ENCODE measurements around the gene ATP10A.

The ATP10A gene

GRCh38 chr15:25700916-25701315 lies 162.2 kb downstream of the ATP10A start:
- Histone ChIP-seq H4K12ac (ENCODE audit: low read depth, low read length) (no peak overlapping the region), H3K36me3 (ENCODE audit: control insufficient read depth in 1 of 2, insufficient read depth in 2 of 2, low read length in 2 of 2) (no peaks in the 10 kb centered on the region), H3K4me2 (ENCODE audit: low read length) (no peak overlapping the region), H3K27me3 (ENCODE audit: insufficient read depth, low read length) (no peaks in the 10 kb centered on the region), H2BK5ac (ENCODE audit: low read depth, low read length, poor library complexity) (no peak overlapping the region), H3K27ac (ENCODE audit: low read depth, low read length) (no peak overlapping the region), H3K18ac (ENCODE audit: low read length) (no peak overlapping the region), H2AFZ (ENCODE audit: insufficient read depth, low read length, poor library complexity) (no peak overlapping the region), H3K23ac (ENCODE audit: low read length) (no peak overlapping the region), H4K8ac (ENCODE audit: low read depth, low read length) (no peak overlapping the region), H3K4ac (ENCODE audit: low read depth, low read length) (no peak overlapping the region), H3K9me3 (ENCODE audit: insufficient read depth, low read depth, low read length) (peaks cover 5% of the 10 kb centered on the region), H3K79me1 (ENCODE audit: low read length) (no peaks in the 10 kb centered on the region), H2AK5ac (ENCODE audit: low read length) (no peak overlapping the region), H3K14ac (ENCODE audit: low read length) (no peak overlapping the region), H3K9ac (ENCODE audit: low read length) (peak overlapping the region; percentile 10), H3K79me2 (ENCODE audit: control insufficient read depth, insufficient read depth, low read length, poor library complexity) (no peaks in the 10 kb centered on the region), H4K91ac (ENCODE audit: low read depth, low read length) (no peak overlapping the region), H2BK12ac (ENCODE audit: low read length) (no peak overlapping the region), H3K4me1 (ENCODE audit: control insufficient read depth in 1 of 2, insufficient read depth in 2 of 2, low read length in 2 of 2) (no peaks in the 10 kb centered on the region), H3K4me3 (ENCODE audit: low read depth, low read length) (no peak overlapping the region), H2BK120ac (ENCODE audit: insufficient read depth, low read length, poor library complexity) (no peak overlapping the region)
- WGBS (ENCODE audit: extremely low coverage, insufficient coverage, insufficient read length): no CpG with 5 or more reads among the region's 7 CpGs
- DNase-seq: no peak

- Histone ChIP-seq H3K4me1 (ENCODE audit: control insufficient read depth in 1 of 2, insufficient read depth in 2 of 2, low read length in 2 of 2) (no peaks in the 10 kb centered on the region), H3K36me3 (ENCODE audit: control insufficient read depth in 1 of 2, insufficient read depth in 2 of 2, low read length in 2 of 2) (no peaks in the 10 kb centered on the region), H3K9me3 (ENCODE audit: insufficient read depth, low read depth, low read length) (peaks cover 3% of the 10 kb centered on the region), H3K23ac (ENCODE audit: low read length) (no peak overlapping the region), H3K18ac (ENCODE audit: low read length) (no peak overlapping the region), H3K9ac (ENCODE audit: low read length) (no peak overlapping the region), H3K79me1 (ENCODE audit: low read length) (no peaks in the 10 kb centered on the region), H2BK120ac (ENCODE audit: insufficient read depth, low read length, poor library complexity) (no peak overlapping the region), H3K79me2 (ENCODE audit: control insufficient read depth, insufficient read depth, low read length, poor library complexity) (no peaks in the 10 kb centered on the region), H3K4ac (ENCODE audit: low read depth, low read length) (no peak overlapping the region), H4K12ac (ENCODE audit: low read depth, low read length) (no peak overlapping the region), H4K8ac (ENCODE audit: low read depth, low read length) (no peak overlapping the region), H4K91ac (ENCODE audit: low read depth, low read length) (no peak overlapping the region), H3K27me3 (ENCODE audit: insufficient read depth, low read length) (no peaks in the 10 kb centered on the region), H3K4me2 (ENCODE audit: low read length) (no peak overlapping the region), H2BK12ac (ENCODE audit: low read length) (no peak overlapping the region), H3K27ac (ENCODE audit: low read depth, low read length) (no peak overlapping the region), H3K14ac (ENCODE audit: low read length) (no peak overlapping the region), H2BK5ac (ENCODE audit: low read depth, low read length, poor library complexity) (no peak overlapping the region), H2AK5ac (ENCODE audit: low read length) (no peak overlapping the region), H3K4me3 (ENCODE audit: low read depth, low read length) (no peak overlapping the region), H2AFZ (ENCODE audit: insufficient read depth, low read length, poor library complexity) (no peak overlapping the region)
- no CpG with 5 or more reads among the region's 1 CpG for WGBS (ENCODE audit: extremely low coverage, insufficient coverage, insufficient read length)
- DNase-seq: no peak
Observed at GRCh38 chr15:25697586-25697985, 165.5 kb downstream of the ATP10A start.

DNA sequence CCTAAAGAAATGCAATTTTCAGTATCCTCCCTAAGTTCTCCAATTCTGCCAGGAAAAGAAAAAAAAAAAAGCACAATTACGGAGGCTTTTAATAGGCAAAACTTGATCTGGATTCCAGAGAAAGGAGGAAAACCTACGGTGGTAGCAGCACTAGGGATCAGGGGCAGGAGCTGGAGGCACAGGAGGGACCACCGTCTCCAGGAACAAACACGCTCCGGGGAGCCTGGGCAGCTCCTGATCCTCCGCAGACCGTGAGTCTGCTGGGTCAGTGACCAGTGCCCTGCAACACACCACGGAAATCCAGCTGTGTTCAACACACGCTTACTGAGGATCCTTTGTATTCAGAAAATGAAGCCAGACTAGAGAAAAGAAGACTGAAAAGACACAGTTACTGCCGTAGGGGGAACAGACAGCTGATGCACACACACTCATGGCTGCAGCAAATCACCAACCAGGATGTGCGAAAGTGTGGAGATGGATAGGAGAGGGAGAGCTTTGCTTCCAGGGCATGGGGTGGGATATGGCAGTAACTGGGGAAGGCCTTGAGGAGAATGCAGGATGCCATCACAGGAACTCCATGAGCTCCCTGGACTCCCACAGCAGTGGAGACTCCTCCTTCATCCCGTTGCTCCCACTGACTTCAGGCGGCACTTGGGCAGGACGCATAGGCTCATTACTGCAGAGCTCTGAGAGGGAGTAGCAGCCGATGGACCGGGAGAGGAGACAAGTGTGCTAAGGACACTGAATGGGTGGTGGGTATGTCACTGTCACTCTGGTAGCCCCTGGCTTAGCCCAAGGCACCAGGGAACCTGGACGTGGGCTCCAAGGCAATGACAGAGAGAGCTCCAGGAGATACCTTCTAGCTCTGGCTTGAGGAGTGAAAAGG lies 167.0 kb downstream of the ATP10A start:
- Histone ChIP-seq H4K8ac (ENCODE audit: low read depth, low read length) (no peak overlapping the region), H2BK5ac (ENCODE audit: low read depth, low read length, poor library complexity) (no peak overlapping the region), H3K4me1 (ENCODE audit: control insufficient read depth in 1 of 2, insufficient read depth in 2 of 2, low read length in 2 of 2) (peaks cover 2 to 3% of the 10 kb centered on the region in 2 experiments), H3K14ac (ENCODE audit: low read length) (no peak overlapping the region), H4K91ac (ENCODE audit: low read depth, low read length) (no peak overlapping the region), H3K27ac (ENCODE audit: low read depth, low read length) (no peak overlapping the region), H2AK5ac (ENCODE audit: low read length) (no peak overlapping the region), H3K79me1 (ENCODE audit: low read length) (no peaks in the 10 kb centered on the region), H3K36me3 (ENCODE audit: control insufficient read depth in 1 of 2, insufficient read depth in 2 of 2, low read length in 2 of 2) (no peaks in the 10 kb centered on the region), H3K23ac (ENCODE audit: low read length) (no peak overlapping the region), H2BK12ac (ENCODE audit: low read length) (no peak overlapping the region), H3K9me3 (ENCODE audit: insufficient read depth, low read depth, low read length) (peaks cover 3% of the 10 kb centered on the region), H3K4ac (ENCODE audit: low read depth, low read length) (no peak overlapping the region), H2BK120ac (ENCODE audit: insufficient read depth, low read length, poor library complexity) (no peak overlapping the region), H3K79me2 (ENCODE audit: control insufficient read depth, insufficient read depth, low read length, poor library complexity) (no peaks in the 10 kb centered on the region), H3K4me3 (ENCODE audit: low read depth, low read length) (no peak overlapping the region), H2AFZ (ENCODE audit: insufficient read depth, low read length, poor library complexity) (no peak overlapping the region), H4K12ac (ENCODE audit: low read depth, low read length) (no peak overlapping the region), H3K27me3 (ENCODE audit: insufficient read depth, low read length) (no peaks in the 10 kb centered on the region), H3K18ac (ENCODE audit: low read length) (no peak overlapping the region), H3K4me2 (ENCODE audit: low read length) (no peak overlapping the region), H3K9ac (ENCODE audit: low read length) (no peak overlapping the region)
- WGBS (ENCODE audit: extremely low coverage, insufficient coverage, insufficient read length): no CpG with 5 or more reads among the region's 17 CpGs
- DNase-seq: no peak

DNA sequence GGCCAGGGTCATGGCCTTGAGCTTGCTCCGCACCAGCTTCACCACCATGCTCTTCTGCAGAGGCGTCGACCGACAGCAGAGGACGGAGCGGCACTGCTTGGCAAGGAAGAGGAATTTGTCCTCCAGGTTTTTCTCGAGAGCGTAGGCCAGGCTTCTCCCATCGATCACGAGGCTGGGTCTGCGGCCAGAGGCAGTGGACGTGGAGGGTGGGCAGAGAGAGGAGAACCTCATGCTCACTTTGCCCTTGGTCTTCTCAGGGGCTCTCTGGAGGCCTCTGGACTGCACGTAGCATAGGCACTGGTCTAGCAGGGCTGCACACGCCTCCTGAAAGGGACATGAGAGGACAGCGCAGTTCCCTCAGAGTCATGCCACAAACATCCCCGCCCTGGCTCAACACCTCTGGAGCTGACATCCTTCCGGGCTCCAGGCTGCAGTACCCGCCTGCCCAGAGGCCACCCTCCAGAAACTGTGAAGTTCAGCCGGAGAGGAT lies 168.3 kb downstream of the ATP10A start:
- Histone ChIP-seq H2BK5ac (ENCODE audit: low read depth, low read length, poor library complexity) (no peak overlapping the region), H3K27ac (ENCODE audit: low read depth, low read length) (no peak overlapping the region), H2BK120ac (ENCODE audit: insufficient read depth, low read length, poor library complexity) (no peak overlapping the region), H3K4me3 (ENCODE audit: low read depth, low read length) (no peak overlapping the region), H3K23ac (ENCODE audit: low read length) (no peak overlapping the region), H3K36me3 (ENCODE audit: control insufficient read depth in 1 of 2, insufficient read depth in 2 of 2, low read length in 2 of 2) (no peaks in the 10 kb centered on the region), H3K9ac (ENCODE audit: low read length) (no peak overlapping the region), H3K14ac (ENCODE audit: low read length) (no peak overlapping the region), H3K4ac (ENCODE audit: low read depth, low read length) (no peak overlapping the region), H4K8ac (ENCODE audit: low read depth, low read length) (no peak overlapping the region), H2AK5ac (ENCODE audit: low read length) (no peak overlapping the region), H3K4me2 (ENCODE audit: low read length) (no peak overlapping the region), H4K12ac (ENCODE audit: low read depth, low read length) (no peak overlapping the region), H4K91ac (ENCODE audit: low read depth, low read length) (no peak overlapping the region), H2AFZ (ENCODE audit: insufficient read depth, low read length, poor library complexity) (no peak overlapping the region), H3K9me3 (ENCODE audit: insufficient read depth, low read depth, low read length) (peaks cover 3% of the 10 kb centered on the region), H2BK12ac (ENCODE audit: low read length) (no peak overlapping the region), H3K4me1 (ENCODE audit: control insufficient read depth in 1 of 2, insufficient read depth in 2 of 2, low read length in 2 of 2) (peaks cover 2 to 3% of the 10 kb centered on the region in 2 experiments), H3K27me3 (ENCODE audit: insufficient read depth, low read length) (no peaks in the 10 kb centered on the region), H3K79me2 (ENCODE audit: control insufficient read depth, insufficient read depth, low read length, poor library complexity) (no peaks in the 10 kb centered on the region), H3K18ac (ENCODE audit: low read length) (no peak overlapping the region), H3K79me1 (ENCODE audit: low read length) (no peaks in the 10 kb centered on the region)
- WGBS (ENCODE audit: extremely low coverage, insufficient coverage, insufficient read length): no CpG with 5 or more reads among the region's 19 CpGs
- DNase-seq: no peak
